SK-N-SH treated with all-trans-retinoic acid at 6 μM for 48 hours (cell line): Measurements from ENCODE around the gene WDFY2.

Experiments used
- ATAC-seq: fragments of 200-7000 bp; cut with Tn5 transposase; 3 replicates; pipeline ENCODE4 v1.9.1; 2020; ENCODE audit warnings: mild to moderate bottlenecking, moderate library complexity
- ARNTL ChIP-seq: fragments of 450-650 bp; formaldehyde crosslinking; IDR thresholded peaks from 2 replicates; pipeline ENCODE4 v1.5.0; 2020; ENCODE audit warnings: low read depth, mild to moderate bottlenecking, moderate library complexity, borderline replicate concordance
- BACH2 ChIP-seq: fragments of 250-450 bp; sonication (Bioruptor Pico); IDR thresholded peaks from 2 replicates; pipeline ENCODE4 v1.9.0; 2021; ENCODE audit warnings: mild to moderate bottlenecking, borderline replicate concordance
- CREB5 ChIP-seq: fragments of 250-450 bp; sonication (Bioruptor Pico); IDR thresholded peaks from 2 replicates; pipeline ENCODE4 v1.5.1; 2020; ENCODE audit warnings: low read depth, mild to moderate bottlenecking, moderate library complexity
- CSDC2 ChIP-seq: fragments of 250-450 bp; sonication (Bioruptor Pico); IDR thresholded peaks from 2 replicates; pipeline ENCODE4 v1.5.0; 2020; ENCODE audit warnings: mild to moderate bottlenecking, moderate library complexity
- CSRNP3 ChIP-seq: fragments of 250-450 bp; sonication (Bioruptor Pico); IDR thresholded peaks from 2 replicates; pipeline ENCODE4 v1.5.1; 2021; ENCODE audit warnings: mild to moderate bottlenecking, moderate library complexity
- ESRRG ChIP-seq: fragments of 250-450 bp; sonication (Bioruptor Pico); IDR thresholded peaks from 2 replicates; pipeline ENCODE4 v1.6.1; 2021; ENCODE audit warnings: mild to moderate bottlenecking
- GLIS3 ChIP-seq: fragments of 250-450 bp; sonication (Bioruptor Pico); IDR thresholded peaks from 2 replicates; pipeline ENCODE4 v1.5.0; 2020; ENCODE audit warnings: mild to moderate bottlenecking, moderate library complexity
- OSR1 ChIP-seq: fragments of 250-450 bp; sonication (Bioruptor Pico); IDR thresholded peaks from 2 replicates; pipeline ENCODE4 v1.8.0; 2022; ENCODE audit warnings: moderate library complexity, mild to moderate bottlenecking, inconsistent platforms
- PATZ1 ChIP-seq: fragments of 250-450 bp; sonication (Bioruptor Pico); IDR thresholded peaks from 2 replicates; pipeline ENCODE4 v1.8.0; 2020; ENCODE audit warnings: mild to moderate bottlenecking, moderate library complexity, borderline replicate concordance
- POU6F1 ChIP-seq: fragments of 250-450 bp; sonication (Bioruptor Pico); IDR thresholded peaks from 2 replicates; pipeline ENCODE4 v1.8.0; 2021; ENCODE audit warnings: low read depth, mild to moderate bottlenecking, moderate library complexity, borderline replicate concordance
- PPARA ChIP-seq: fragments of 250-450 bp; sonication (Bioruptor Pico); IDR thresholded peaks from 2 replicates; pipeline ENCODE4 v1.5.0; 2020; ENCODE audit warnings: mild to moderate bottlenecking, borderline replicate concordance
- SNAI2 ChIP-seq: fragments of 250-450 bp; sonication (Bioruptor Pico); IDR thresholded peaks from 2 replicates; pipeline ENCODE4 v1.5.0; 2020; ENCODE audit warnings: mild to moderate bottlenecking, moderate library complexity
- TCF4 ChIP-seq: fragments of 250-450 bp; sonication (Bioruptor Pico); IDR thresholded peaks from 2 replicates; pipeline ENCODE4 v1.8.0; 2021; ENCODE audit warnings: mild to moderate bottlenecking, moderate library complexity, borderline replicate concordance
- TSHZ2 ChIP-seq: fragments of 250-450 bp; sonication (Bioruptor Pico); IDR thresholded peaks from 2 replicates; pipeline ENCODE4 v1.5.0; 2020; ENCODE audit warnings: mild to moderate bottlenecking, moderate library complexity
- ZC3H10 ChIP-seq: fragments of 250-450 bp; sonication (Bioruptor Pico); IDR thresholded peaks from 2 replicates; pipeline ENCODE4 v1.5.1; 2021; ENCODE audit warnings: mild to moderate bottlenecking, moderate library complexity
- ZFP3 ChIP-seq: fragments of 250-450 bp; sonication (Bioruptor Pico); IDR thresholded peaks from 2 replicates; pipeline ENCODE4 v1.5.0; 2020; ENCODE audit warnings: mild to moderate bottlenecking, moderate library complexity
- ZFP30 ChIP-seq: fragments of 450-650 bp; formaldehyde crosslinking; IDR thresholded peaks from 2 replicates; pipeline ENCODE4 v1.5.0; 2022; ENCODE audit warnings: mild to moderate bottlenecking, moderate library complexity
- ZNF565 ChIP-seq: fragments of 450-650 bp; formaldehyde crosslinking; conservative IDR thresholded peaks from 2 replicates; pipeline ENCODE4 v1.5.0; 2020; ENCODE audit warnings: low read depth, mild to moderate bottlenecking, moderate library complexity
- ZNF70 ChIP-seq: fragments of 450-650 bp; formaldehyde crosslinking; IDR thresholded peaks from 2 replicates; pipeline ENCODE4 v1.5.0; 2020; ENCODE audit warnings: mild to moderate bottlenecking, moderate library complexity
- ZNF8 ChIP-seq: fragments of 450-650 bp; formaldehyde crosslinking; IDR thresholded peaks from 2 replicates; pipeline ENCODE4 v1.5.0; 2020; ENCODE audit warnings: mild to moderate bottlenecking, moderate library complexity

WDFY2 gene

GRCh38 chr13:51772781-51773180 lies 188.5 kb downstream of the WDFY2 start (continued):
- no peak for TF ChIP-seq TCF4 (CRISPR knock-in tag)
- TF ChIP-seq ZFP30 = no peak
- TF ChIP-seq, all 23 proteins: peak for 0

GRCh38 chr13:51773515-51773914 lies 189.3 kb downstream of the WDFY2 start:
- TF ChIP-seq GLIS3 (CRISPR knock-in tag) (no peak), PPARA (CRISPR knock-in tag) (no peak)
- ATAC-seq = no peak

- no peak for ATAC-seq
- TF ChIP-seq ESRRG (CRISPR knock-in tag) (no peak), OSR1 (CRISPR knock-in tag) (no peak), ARNTL (CRISPR knock-in tag) (no peak), GLIS3 (CRISPR knock-in tag) (no peak), ZC3H10 (CRISPR knock-in tag) (no peak), PPARA (CRISPR knock-in tag) (no peak), CSDC2 (CRISPR knock-in tag) (no peak), SNAI2 (no peak), BACH2 (CRISPR knock-in tag) (no peak), CSRNP3 (CRISPR knock-in tag) (no peak), ZFP3 (CRISPR knock-in tag) (no peak), TSHZ2 (CRISPR knock-in tag) (no peak), ZNF70 (CRISPR knock-in tag) (no peak), ZFP30 (no peak), ZNF565 (CRISPR knock-in tag) (no peak), ZNF8 (CRISPR knock-in tag) (no peak), POU6F1 (CRISPR knock-in tag) (no peak), PATZ1 (CRISPR knock-in tag) (no peak), CREB5 (CRISPR knock-in tag) (no peak), TCF4 (CRISPR knock-in tag) (no peak)
Observed at GRCh38 chr13:51776179-51776578, 191.9 kb downstream of the WDFY2 start.

- ATAC-seq = no peak
- TF ChIP-seq CSDC2 (CRISPR knock-in tag) (no peak), ZNF70 (CRISPR knock-in tag) (no peak), ARNTL (CRISPR knock-in tag) (no peak), ZNF8 (CRISPR knock-in tag) (no peak), ZFP3 (CRISPR knock-in tag) (no peak), ZFP30 (no peak)
- TF ChIP-seq, all 23 proteins: peak for 0
Observed at GRCh38 chr13:51777921-51778320, 193.7 kb downstream of the WDFY2 start.
